Omental fat pad (tissue), 4 donors: Measurements from ENCODE around the gene DCDC2C. TPM values are rescaled to one million over a fixed set of nuclear protein-coding genes. Genes with fewer than 3 reads are reported as not detected.
"Not testable (repeated sequence)": the region's sequence is repeated elsewhere in the genome, so short reads cannot be mapped to it uniquely, and the experiment has no call there.

Experiments used
- ATAC-seq: fragments of 150-250 bp; one replicate; pipeline ENCODE4 v1.9.1; 2016; ENCODE audit warnings: mild to moderate bottlenecking, moderate library complexity; ENCODE audit not compliant: low FRiP score
- DNase-seq: peaks from one replicate; pipeline ENCODE4 v3.0.0-alpha.2; 2019; ENCODE audit warnings: low spot score
- CTCF ChIP-seq, 3 donors: fragments of 450-650 bp; IDR thresholded peaks; one replicate each; pipeline ENCODE4 v1.5.1; 2016 to 2017; ENCODE audit warnings: antibody characterized with exemption in 3 of 3, mild to moderate bottlenecking in 3 of 3, moderate library complexity in 2 of 3
- total RNA-seq, 4 donors: library from RNA; depleted of rRNA; stranded (reverse); fragments of >200 nt; gene quantifications; one replicate each; pipeline ENCODE4 v1.1.0, GENCODE V29; 2016

DCDC2C gene
- total RNA-seq, 4 donors from 2014 or later = 0.31 to 1.4 TPM; not detected in 2

- DNase-seq (no peak), ATAC-seq (no peak)
- no peak for TF ChIP-seq CTCF (IDR thresholded peaks at IDR 0.05)
These were observed 103.4 kb downstream of the DCDC2C start for GRCh38 chr2:3806730-3807129.

GRCh38 chr2:3807853-3808252 is 104.5 kb downstream of the DCDC2C start:
- no peak for TF ChIP-seq CTCF (IDR thresholded peaks at IDR 0.05)
- DNase-seq = no peak
- no peak for ATAC-seq

GRCh38 chr2:3814706-3815245 is 111.4 kb downstream of the DCDC2C start:
- TF ChIP-seq CTCF (IDR thresholded peaks at IDR 0.05) = no peak
- no peak for DNase-seq
- no peak for ATAC-seq

GRCh38 chr2:3817144-3817543 is 113.8 kb downstream of the DCDC2C start:
- ATAC-seq, DNase-seq: not testable (repeated sequence)

GRCh38 chr2:3823748-3824147 is 120.4 kb downstream of the DCDC2C start:
- ATAC-seq (no peak), DNase-seq (no peak)
- TF ChIP-seq CTCF (IDR thresholded peaks at IDR 0.05) = no peak

- no peak for ATAC-seq
These were observed 124.5 kb downstream of the DCDC2C start for GRCh38 chr2:3827673-3828575.

GRCh38 chr2:3830796-3831195 is 127.4 kb downstream of the DCDC2C start:
- ATAC-seq (no peak), DNase-seq (no peak)
- TF ChIP-seq CTCF (IDR thresholded peaks at IDR 0.05) = no peak

More at GRCh38 chr2:3827673-3828575, 124.5 kb downstream of the DCDC2C start:
- no peak for DNase-seq
- TF ChIP-seq CTCF (IDR thresholded peaks at IDR 0.05) = no peak
